ENCODE data around the gene BRSK1. TPM values are rescaled to one million over a fixed set of nuclear protein-coding genes. Genes with fewer than 3 reads are reported as not detected.
A peak's percentile ranks its signal among the peaks of the same experiment; 100 is the strongest.

The BRSK1 gene
- total and polyA plus RNA-seq, 10 of the 15 experiments (the other 5 are each of a cell fraction or from before 2014, with no cell fraction given), result 0.03 to 0.76 (median 0.25) TPM; not detected in 4

GRCh38 chr19:55259540-55260210, 24.1 kb upstream of the BRSK1 start (continued):
- TF ChIP-seq GABPA (IDR thresholded peaks at IDR 0.05; ENCODE audit: low read depth) (no peak), RBBP5 (conservative IDR thresholded peaks at IDR 0.05) (no peak), RB1 (IDR thresholded peaks at IDR 0.05; ENCODE audit: borderline replicate concordance) (0 out of 2 replicates have a peak, but pooled peaks have one; percentile 10), RUNX3 (IDR thresholded peaks at IDR 0.05; ENCODE audit: low read length) (no peak), ELK1 (IDR thresholded peaks at IDR 0.05; ENCODE audit: low read depth, low read length) (no peak; the same call in 1 of the 2 replicates), SUZ12 (IDR thresholded peaks at IDR 0.05; ENCODE audit: unreplicated experiment) (no peak), ZNF24 (IDR thresholded peaks at IDR 0.05) (no peak), HDGF (IDR thresholded peaks at IDR 0.05) (no peak), SPI1 (IDR thresholded peaks at IDR 0.05; ENCODE audit: borderline replicate concordance, insufficient read depth, low read depth, low read length) (no peak), JUNB (IDR thresholded peaks at IDR 0.05) (no peak), ZBED1 (IDR thresholded peaks at IDR 0.05; ENCODE audit: borderline replicate concordance) (peak; percentile 37; the same call in 1 of the 2 replicates), MLLT1 (IDR thresholded peaks at IDR 0.05) (peak; percentile 84; the same call in 1 of the 2 replicates), RAD51 (IDR thresholded peaks at IDR 0.05) (no peak), IKZF1 (conservative IDR thresholded peaks at IDR 0.05) (no peak), PRDM15 (CRISPR knock-in tag; IDR thresholded peaks at IDR 0.05) (no peak), ZNF217 (IDR thresholded peaks at IDR 0.05) (no peak), PBX3 (IDR thresholded peaks at IDR 0.05; ENCODE audit: insufficient replicate concordance, low read depth, low read length) (no peak), NBN (IDR thresholded peaks at IDR 0.05) (no peak), DPF2 (IDR thresholded peaks at IDR 0.05) (no peak), POLR2AphosphoS2 (IDR thresholded peaks at IDR 0.05; ENCODE audit: low read depth, low read length) (no peak), MYC (IDR thresholded peaks at IDR 0.05; ENCODE audit: insufficient read depth, insufficient read length, insufficient replicate concordance, low read length, severe bottlenecking) (no peak), YBX1 (IDR thresholded peaks at IDR 0.05) (no peak), MEF2B (IDR thresholded peaks at IDR 0.05; ENCODE audit: partially characterized antibody, poor library complexity, severe bottlenecking) (no peak)
